Stimulated activated CD4-positive, alpha-beta T cell treated with anti-CD3 and anti-CD28 coated beads, Interleukin-4, amount 100 ng/mL, for 48 hours (primary cell): Measurements from ENCODE around the gene TLX3.
"Not testable (repeated sequence)": the region's sequence is repeated elsewhere in the genome, so short reads cannot be mapped to it uniquely, and the experiment has no call there.

Experiments
- DNase-seq, 2 donors: peaks; one replicate each; pipeline ENCODE4 v3.0.0-alpha.2; 2020; ENCODE audit warnings: low read depth in 2 of 2

TLX3 gene

DNA sequence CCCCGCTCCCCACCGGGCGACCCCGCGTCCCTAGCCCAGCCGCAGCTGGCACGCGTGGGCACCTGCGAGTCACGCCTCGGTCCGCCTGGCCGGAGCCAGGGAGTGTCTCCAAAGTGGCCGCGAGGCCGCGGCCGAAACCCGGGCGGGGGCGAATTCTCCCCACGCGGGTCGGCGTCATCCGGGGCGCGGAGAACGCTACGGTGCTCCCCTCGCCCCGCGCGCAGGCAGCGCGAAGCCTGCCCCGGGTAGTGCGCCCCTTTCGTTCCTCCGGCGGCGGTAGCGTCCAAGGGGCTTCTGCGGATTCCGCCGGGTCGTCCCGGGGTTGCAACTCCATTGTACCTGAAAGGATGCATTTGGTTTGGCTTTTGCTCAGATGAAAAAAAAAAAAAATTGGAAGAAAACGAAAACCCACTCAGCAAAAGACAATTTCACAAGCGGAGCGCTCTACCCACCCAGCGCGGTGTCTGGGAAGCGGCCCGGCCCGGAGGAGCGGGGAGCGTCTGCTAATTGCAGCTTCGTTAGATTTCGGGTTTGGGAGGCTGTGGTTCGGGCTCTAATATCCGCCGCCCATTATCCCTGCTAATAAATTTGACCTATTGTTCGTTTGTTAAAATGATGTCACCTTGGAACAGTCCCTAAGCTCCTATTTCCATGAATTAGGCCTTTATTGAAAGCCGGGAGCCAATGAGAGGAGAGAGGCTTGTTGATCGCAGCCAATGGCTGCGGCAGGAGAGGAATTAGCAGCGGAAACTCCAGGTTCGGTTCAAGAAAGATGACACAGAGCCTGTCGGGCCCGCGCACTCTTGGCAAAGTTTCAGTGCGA, at the start of gene TLX3:
Gene TLX3, plus strand, starts transcription at position 796 of the 823 bp plus-strand sequence. CDS start 118 bp downstream, outside the sequence.
- no peak for DNase-seq

DNA sequence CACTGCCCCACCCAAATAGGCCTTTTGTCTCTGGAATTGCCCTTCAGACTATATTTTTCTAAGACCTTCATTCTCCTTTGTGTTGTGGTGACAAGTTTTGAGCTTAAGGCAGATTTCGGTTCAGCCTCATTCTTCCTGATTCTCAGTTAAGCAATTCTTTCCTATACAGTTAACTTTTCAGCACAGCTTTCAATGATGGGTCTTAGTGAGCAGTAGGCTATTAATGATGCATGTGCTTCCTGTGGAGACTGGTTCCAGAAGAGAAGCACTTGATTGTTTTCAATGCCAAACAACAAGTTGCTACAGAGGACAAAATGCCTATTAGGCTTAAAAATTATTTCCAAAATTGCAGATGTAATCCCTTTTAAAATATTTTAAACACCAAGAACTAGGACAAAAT, 47.7 kb upstream of the TLX3 start:
- DNase-seq: no peak

DNA sequence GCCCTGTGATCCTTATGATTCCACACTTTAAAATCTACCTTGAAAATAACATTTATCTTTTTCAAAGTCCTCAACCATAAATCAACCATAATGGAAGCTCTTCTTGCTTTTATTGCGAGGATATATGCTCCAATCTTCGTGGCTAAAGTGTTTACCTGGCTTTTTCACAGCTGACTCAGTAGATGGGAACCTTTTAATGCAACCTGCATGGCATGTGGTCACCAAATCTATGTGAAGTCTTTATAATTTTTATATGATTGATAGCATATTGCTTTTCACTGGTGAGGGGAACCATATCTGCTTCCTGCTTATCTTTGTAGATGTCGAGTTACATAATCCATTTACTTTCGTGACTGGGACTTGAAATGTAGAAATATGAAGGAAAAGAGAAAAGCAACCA, 47.1 kb upstream of the TLX3 start:
- DNase-seq: no peak

GRCh38 chr5:171263181-171263580, 45.9 kb upstream of the TLX3 start:
- no peak for DNase-seq

DNA sequence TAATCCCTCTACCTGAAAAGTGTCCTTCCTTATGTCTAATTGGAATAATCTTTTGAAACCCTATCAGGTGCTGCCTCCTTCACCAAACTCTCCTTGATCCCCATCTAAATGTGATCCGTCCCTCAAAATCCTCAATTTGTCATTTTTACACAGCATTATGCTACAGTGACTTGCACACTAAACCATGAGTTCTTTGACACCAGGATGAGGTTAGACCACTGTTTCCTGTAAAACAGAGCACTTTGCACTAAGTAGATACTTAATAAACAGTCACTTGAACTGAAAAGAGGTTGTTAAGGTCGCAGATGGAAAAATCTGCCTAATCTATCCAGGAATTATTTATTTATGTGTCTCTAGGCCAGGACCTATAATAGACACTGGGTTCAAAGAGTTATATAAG, 44.2 kb upstream of the TLX3 start:
- DNase-seq: no peak

DNA sequence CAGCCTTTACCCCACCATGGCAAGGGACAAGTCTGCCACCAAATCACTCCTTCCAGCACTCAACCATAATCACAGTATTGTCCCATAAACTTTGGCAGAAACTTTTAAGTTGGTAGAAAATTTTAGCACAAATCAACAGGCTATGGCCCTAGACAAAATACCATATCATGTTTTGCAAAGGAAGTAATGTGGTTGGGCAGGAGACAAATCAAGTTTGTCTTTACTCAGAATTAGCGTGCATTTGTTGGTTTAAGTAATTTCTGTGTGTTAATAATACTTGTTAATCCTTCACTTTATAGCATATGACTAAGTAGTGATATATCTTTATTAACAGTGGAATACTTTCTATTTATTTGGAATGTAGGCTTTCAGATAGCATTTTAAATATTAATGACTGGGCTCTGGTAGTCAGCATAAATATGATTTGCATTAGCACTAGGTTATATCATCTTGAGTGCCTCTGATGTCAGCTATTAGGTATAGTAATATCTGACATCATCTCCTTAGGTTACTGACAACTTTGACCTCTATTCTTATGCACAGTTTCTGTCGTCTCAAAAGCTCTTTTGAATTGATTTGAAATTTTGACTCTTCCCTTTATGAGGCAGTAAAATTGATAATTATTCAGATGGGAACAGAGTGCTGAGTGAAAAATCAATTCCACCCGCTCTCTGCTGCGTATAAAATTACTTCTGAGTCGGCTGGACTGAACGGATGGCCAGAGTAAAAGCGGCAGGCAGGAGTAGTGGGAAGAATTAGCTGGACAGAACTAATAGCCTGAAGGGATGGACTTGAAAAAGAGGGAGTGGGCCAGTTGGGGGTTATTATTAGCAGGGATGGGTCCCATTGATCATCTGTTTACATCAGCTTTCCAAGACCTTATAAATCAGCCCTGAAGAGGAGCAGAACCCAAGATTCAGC, 40.1 kb upstream of the TLX3 start:
- DNase-seq: no peak

DNA sequence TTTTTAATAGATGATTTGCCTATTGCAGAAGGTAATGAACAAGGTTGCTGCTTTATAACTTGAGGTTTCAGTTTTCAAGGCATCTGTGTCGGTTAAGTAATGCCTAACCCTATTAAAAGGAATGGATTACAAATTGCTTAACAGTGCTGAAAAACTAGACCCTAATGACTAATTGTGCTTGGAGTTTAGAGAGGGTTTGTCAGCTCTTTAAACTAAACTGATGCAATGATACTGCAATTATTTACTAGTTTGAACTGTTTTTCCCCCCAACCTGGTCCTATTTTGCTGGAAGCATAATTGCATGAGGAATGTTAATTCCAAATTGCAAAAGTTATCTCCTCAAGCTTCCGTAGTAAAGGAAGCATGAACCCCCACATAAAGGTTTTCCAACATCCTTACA, 39.3 kb upstream of the TLX3 start:
- no peak for DNase-seq

DNA sequence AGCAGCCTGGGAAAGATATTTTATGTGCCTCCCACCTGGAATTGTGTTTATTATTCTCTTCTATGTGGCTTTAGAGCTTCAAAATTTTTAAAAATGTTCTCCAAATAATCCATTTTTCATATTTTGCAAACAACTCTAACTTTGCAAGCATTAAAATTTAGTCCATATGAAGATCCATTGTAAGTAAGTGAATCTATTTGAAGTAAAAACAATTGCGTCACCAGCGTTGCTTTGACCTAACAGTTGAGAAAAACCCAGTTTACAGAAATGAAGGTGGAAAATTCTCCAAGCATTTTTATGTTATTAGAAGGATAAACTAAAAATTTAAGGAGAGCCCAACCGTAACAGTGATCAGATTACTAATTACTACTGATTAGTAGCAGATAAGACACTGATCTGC, 38.9 kb upstream of the TLX3 start:
- DNase-seq: no peak

DNA sequence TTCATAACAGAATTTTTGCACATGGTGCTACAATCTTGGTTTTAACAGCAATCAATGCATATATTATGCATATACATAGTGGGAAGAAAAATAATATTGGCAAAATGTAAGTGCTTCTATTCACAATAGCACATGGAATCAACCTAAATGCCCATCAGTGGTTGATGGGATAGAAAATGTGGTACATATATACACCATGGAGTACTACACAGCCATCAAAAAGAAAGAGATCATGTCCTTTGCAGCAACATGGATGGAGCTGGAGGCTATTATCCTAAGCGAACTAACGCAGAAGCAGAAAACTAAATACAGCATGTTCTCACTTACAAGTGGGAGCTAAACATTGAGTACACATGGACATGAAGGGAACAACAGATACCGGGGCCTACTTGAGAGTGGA, 37.2 kb upstream of the TLX3 start:
- DNase-seq: no peak

DNA sequence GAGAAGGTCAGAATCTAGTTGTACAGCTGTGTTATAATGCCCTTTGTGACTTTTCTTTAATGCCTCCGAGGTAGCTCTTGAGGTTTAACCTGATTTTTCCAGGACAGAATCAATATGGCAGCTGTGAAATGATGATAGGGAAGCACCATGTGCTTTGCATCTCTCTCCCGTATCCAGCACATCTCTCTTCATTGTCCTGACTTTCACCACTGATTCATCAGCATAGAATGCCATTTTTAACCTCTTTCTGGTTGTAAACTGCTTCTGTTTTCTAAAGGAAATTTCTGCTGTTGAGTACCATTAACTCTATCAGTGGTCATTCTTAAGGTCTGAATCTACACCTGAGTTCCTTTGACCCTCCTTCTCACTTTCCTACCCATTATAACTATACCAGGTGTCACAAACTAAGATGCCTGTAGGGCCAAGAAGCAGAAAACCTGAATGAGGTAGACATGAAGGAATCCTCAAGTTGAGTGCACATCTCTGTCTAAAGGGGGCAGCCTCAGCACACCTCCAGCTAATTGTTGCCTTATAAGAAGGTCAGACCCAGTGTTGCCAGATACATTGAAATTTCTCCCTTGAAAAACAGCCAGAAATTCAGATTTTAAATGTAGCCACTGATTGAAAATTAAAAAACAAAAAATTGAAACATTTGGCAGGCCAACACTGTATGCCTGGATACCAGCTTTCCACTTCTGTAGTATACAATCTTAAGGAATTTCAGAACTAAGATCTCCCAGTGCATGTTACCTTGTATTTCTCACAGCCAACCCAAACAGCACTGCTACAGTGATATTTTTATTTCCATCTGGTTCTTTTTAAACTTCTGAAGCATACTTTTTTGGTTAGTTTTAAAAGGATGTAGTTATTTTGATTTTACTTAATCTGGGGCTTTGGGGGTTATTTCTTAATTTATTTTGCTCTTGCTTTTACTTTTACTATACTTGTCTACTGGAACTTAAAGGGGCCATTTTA, 35.8 kb upstream of the TLX3 start:
- no peak for DNase-seq

DNA sequence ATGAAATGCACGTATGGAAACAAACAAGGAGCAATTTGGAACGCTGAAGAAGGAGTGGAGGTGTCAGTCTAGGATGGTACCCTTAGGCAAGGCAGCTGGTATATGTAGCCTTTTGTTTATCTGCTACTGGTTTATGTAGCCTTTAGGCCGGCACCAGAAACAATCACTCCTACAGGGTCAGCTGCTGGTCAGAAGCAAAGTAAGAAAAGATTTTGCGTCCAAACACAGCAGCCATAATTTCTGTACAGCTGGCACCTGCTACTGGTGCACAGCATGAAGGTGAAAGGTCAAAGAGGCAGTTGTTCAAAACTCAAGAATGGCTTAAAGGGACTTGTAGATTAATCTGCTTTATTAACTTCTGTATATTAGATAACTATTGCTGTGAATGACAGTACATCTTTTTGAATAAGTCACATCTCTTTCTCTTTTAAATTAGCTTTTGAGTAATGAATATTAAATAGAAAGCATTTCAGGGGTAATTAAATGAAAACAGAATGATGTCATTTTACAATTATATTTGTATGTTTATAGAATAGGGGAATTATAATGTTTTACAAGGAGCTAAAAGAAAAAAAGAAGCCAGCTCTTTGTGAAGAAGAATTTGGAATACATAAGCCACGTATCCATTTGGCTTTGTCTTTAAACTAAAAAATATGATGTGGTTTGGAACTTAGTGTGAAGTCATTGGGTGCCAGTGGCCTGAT, 33.1 kb upstream of the TLX3 start:
- DNase-seq: no peak

DNA sequence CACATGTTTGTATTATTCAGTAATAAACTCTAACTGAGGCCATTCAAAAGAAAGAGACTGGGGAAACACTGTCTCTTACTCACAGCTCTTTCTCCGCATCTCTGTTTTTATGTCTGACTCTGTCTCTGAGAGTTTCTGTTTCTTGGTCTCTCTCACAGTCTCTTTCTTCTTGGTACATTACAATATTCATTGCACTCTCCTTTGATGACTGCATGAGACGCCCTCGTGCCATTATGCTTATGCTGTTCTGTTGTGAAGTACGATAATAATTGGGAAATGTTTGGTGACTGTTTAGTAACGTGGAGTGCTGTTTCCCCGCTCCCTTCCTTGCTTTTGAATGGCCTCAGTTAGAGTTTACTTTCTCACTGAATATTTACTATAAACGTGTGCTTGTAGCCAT, 25.3 kb upstream of the TLX3 start:
- DNase-seq: no peak

DNA sequence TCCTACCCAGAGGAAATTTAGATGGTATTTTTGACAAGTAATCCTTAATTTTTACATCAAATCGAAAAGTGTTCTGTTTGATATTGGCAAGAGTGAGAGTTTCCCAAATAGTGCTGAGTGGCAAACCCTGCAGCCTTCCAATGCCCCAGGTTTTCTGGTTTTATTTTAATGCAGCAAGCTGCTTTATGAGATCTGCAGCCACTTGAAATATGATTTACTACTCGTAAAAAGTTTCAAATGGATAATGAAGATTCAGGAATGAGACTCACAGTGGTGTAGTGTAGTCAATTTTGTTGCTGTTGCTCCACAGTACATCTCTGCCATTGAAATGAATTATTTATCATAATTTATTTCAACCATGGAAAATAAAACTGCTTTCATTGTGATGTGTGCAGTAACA, 23.6 kb upstream of the TLX3 start:
- DNase-seq: no peak

- DNase-seq: no peak
Measured at GRCh38 chr5:171288066-171288465, 21.0 kb upstream of the TLX3 start.

- no peak for DNase-seq
Measured at GRCh38 chr5:171291371-171291770, 17.7 kb upstream of the TLX3 start.

DNA sequence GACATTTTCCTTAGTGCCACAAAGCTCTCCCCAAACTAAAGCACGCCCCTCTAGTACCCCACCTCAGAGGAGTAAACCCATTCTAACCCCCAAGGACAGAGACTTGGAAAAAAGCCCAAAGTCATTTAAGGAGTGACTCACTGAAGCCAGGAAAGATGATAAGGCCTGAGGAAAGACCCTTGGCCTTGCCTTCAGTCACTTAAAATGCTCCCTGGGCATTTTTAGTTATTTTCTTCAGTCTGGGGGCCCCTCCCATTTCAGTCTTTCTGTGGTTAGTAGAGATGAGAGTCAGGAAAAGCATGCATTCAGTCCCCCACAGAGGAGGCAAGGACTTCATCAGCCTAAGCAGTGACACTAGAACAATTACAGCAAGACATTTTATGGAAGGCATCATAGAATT, 13.7 kb upstream of the TLX3 start:
- DNase-seq: no peak

GRCh38 chr5:171295801-171296200, 13.2 kb upstream of the TLX3 start:
- DNase-seq: no peak

DNA sequence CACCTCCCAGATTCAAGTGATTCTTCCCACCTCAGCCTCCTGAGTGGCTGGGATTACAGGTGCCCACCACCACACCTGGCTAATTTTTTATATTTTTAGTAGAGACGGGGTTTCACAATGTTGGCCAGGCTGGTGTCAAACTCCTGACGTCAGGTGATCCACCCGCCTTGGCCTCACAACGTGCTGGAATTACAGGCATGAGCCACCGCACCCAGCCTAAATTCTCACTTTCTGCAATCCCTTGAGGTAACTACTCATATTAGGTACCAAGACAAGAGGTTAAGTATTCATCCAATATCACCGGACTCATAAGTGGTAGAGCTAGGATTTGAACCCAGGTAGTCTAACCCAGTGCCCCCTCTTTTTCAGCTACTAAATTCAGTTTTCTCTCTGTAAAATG, 11.1 kb upstream of the TLX3 start:
- DNase-seq: not testable (repeated sequence)

DNA sequence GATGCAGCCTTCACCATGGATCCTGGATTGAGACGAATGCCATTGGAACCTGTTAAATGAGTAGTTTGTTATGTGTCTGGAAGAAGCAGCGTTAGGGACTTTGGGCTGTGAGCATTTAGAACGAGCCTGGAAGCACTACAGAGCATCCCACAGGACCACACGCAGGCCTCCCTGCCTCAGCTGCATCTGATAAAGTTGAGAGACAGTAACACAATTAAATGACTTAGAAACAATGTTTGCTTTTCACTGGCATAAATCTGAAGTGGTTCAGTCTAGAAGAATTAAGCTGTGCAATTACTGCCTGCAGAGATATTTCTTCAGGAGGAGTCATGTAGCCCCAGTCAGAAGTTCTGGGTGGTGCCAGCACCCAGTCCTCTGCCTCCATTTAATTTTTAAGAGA, 9.8 kb upstream of the TLX3 start:
- no peak for DNase-seq

DNA sequence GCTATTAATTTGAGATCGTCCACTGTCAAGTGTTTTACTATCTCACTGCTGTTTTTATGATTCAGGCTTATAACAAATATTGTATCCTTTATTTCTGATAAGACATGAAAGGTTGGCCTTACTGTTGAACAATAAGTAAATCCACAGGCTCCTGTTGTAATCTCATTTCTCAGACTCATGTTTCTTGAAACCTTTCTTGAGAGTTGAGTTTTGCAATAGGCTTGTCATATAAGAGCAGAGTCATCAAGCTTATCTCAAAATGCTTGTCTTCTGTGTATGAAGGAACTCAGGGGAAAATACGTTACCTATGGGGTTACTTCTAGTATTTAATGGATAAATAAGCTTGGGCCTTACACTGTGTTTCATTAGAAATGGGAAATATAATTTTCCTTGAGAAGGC, 9.2 kb upstream of the TLX3 start:
- no peak for DNase-seq

DNA sequence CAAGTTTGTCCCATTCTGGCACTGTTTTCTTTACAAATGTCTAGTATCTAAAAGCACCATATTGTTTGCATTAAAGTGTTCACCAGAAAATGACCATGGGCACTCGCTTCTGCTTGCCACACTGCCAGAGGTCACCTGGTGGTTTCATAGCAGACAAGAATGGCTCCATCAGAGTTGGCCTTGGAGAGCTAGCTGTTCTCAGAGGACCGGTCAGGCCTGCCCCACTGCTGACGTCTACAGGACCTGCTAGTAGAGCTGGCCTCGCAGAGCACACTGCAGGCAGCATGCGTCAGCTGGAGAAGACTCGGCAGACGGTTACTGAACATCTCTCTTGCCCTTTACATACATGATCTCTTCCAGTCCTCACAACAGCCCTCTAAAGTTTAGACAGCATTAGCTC, 8.7 kb upstream of the TLX3 start:
- no peak for DNase-seq
